Measurements from ENCODE around the gene BTAF1. TPM values are rescaled to one million over a fixed set of nuclear protein-coding genes. Genes with fewer than 3 reads are reported as not detected.
"Not testable (repeated sequence)": the region's sequence is repeated elsewhere in the genome, so short reads cannot be mapped to it uniquely, and the experiment has no call there.

BTAF1 gene
- total and polyA plus RNA-seq, 9 donors = 13.0 to 50.7 (median 38.9) TPM

GRCh38 chr10:91886954-91887271 lies 36.7 kb upstream of the BTAF1 start:
- WGBS, 3 donors = 14 to 16% (median 15%) methylated on average over 6 of the region's 6 CpGs
- H3K27ac ChIP-seq = peak overlapping the region; percentile 47 to 65
- no peaks in the 10 kb centered on the region for H3K4me1 ChIP-seq (ENCODE audit: insufficient read depth)
- peak overlapping the region; percentile 45 for H3K4me3 ChIP-seq
- no peak for DNase-seq
- intact Hi-C loops (cut with DNase I) = no loop called here
- TF ChIP-seq POLR2A (IDR thresholded peaks at IDR 0.05) (no peak), CTCF (IDR thresholded peaks at IDR 0.05) (no peak), EP300 (IDR thresholded peaks at IDR 0.05) (no peak)
- no peaks in the 10 kb centered on the region for H3K9me3 ChIP-seq
- no peaks in the 10 kb centered on the region for H3K36me3 ChIP-seq
- H3K27me3 ChIP-seq = no peaks in the 10 kb centered on the region

GRCh38 chr10:91887272-91888076 lies 36.1 kb upstream of the BTAF1 start:
- H3K36me3 ChIP-seq = no peaks in the 10 kb centered on the region
- 0 to 1% (median 0%) methylated on average over 58 to 59 of the region's 59 CpGs for WGBS, 3 donors
- peak overlapping the region; percentile 45 for H3K4me3 ChIP-seq
- H3K27me3 ChIP-seq = no peaks in the 10 kb centered on the region
- DNase-seq = peak; percentile 47 to 70 (median 68)
- H3K27ac ChIP-seq = peak overlapping the region; percentile 47 to 65
- intact Hi-C loops (cut with DNase I) = no loop called here
- TF ChIP-seq EP300 (IDR thresholded peaks at IDR 0.05) (no peak), POLR2A (IDR thresholded peaks at IDR 0.05) (no peak), CTCF (IDR thresholded peaks at IDR 0.05) (no peak)
- H3K4me1 ChIP-seq (ENCODE audit: insufficient read depth) = no peaks in the 10 kb centered on the region
- H3K9me3 ChIP-seq = no peaks in the 10 kb centered on the region

GRCh38 chr10:91891125-91892001 lies 32.2 kb upstream of the BTAF1 start:
- H3K9me3 ChIP-seq = no peaks in the 10 kb centered on the region
- intact Hi-C loops (cut with DNase I) = no loop called here
- no peaks in the 10 kb centered on the region for H3K27me3 ChIP-seq
- no peak for DNase-seq
- H3K4me3 ChIP-seq = no peak overlapping the region
- WGBS, 3 donors = 82 to 94% (median 88%) methylated on average over 1 of the region's 1 CpG
- no peaks in the 10 kb centered on the region for H3K36me3 ChIP-seq
- TF ChIP-seq POLR2A (IDR thresholded peaks at IDR 0.05) (no peak), EP300 (IDR thresholded peaks at IDR 0.05) (no peak), CTCF (IDR thresholded peaks at IDR 0.05) (no peak)
- H3K27ac ChIP-seq = no peak overlapping the region
- H3K4me1 ChIP-seq (ENCODE audit: insufficient read depth) = no peaks in the 10 kb centered on the region

- no peaks in the 10 kb centered on the region for H3K27me3 ChIP-seq
- H3K36me3 ChIP-seq = no peaks in the 10 kb centered on the region
- 93 to 98% (median 97%) methylated on average over 2 of the region's 2 CpGs for WGBS, 3 donors
- no peak overlapping the region for H3K27ac ChIP-seq
- H3K4me3 ChIP-seq = no peak overlapping the region
- intact Hi-C loops (cut with DNase I) = no loop called here
- no peaks in the 10 kb centered on the region for H3K4me1 ChIP-seq (ENCODE audit: insufficient read depth)
- no peak for TF ChIP-seq POLR2A (IDR thresholded peaks at IDR 0.05)
- no peak for TF ChIP-seq CTCF (IDR thresholded peaks at IDR 0.05)
- TF ChIP-seq EP300 (IDR thresholded peaks at IDR 0.05) = no peak
- no peak for DNase-seq
- no peaks in the 10 kb centered on the region for H3K9me3 ChIP-seq
These were observed 30.5 kb upstream of the BTAF1 start for GRCh38 chr10:91893051-91893450.

GRCh38 chr10:91894261-91894685 lies 29.3 kb upstream of the BTAF1 start:
- H3K36me3 ChIP-seq; H3K4me3 ChIP-seq; H3K4me1 ChIP-seq (ENCODE audit: insufficient read depth); H3K9me3 ChIP-seq; intact Hi-C loops (cut with DNase I); H3K27ac ChIP-seq; DNase-seq; H3K27me3 ChIP-seq: not testable (repeated sequence)
- 88 to 93% (median 90%) methylated on average over 14 of the region's 14 CpGs for WGBS, 3 donors
